PC-9 (cell line): Measurements from ENCODE around the gene C16orf90.

Source experiments
- EZH2 ChIP-seq: fragments of 200-600 bp; sonication (generic); IDR thresholded peaks from 2 replicates; pipeline ENCODE4 v1.8.0; 2017; ENCODE audit warnings: antibody characterized with exemption, low read depth
- TF ChIP-seq, protein P1 (sequence below): fragments of 200-600 bp; sonication (generic); conservative IDR thresholded peaks from 2 replicates; pipeline ENCODE4 v1.6.1; 2017; ENCODE audit warnings: mixed run types, antibody characterized with exemption, mild to moderate bottlenecking, moderate library complexity

DNA sequence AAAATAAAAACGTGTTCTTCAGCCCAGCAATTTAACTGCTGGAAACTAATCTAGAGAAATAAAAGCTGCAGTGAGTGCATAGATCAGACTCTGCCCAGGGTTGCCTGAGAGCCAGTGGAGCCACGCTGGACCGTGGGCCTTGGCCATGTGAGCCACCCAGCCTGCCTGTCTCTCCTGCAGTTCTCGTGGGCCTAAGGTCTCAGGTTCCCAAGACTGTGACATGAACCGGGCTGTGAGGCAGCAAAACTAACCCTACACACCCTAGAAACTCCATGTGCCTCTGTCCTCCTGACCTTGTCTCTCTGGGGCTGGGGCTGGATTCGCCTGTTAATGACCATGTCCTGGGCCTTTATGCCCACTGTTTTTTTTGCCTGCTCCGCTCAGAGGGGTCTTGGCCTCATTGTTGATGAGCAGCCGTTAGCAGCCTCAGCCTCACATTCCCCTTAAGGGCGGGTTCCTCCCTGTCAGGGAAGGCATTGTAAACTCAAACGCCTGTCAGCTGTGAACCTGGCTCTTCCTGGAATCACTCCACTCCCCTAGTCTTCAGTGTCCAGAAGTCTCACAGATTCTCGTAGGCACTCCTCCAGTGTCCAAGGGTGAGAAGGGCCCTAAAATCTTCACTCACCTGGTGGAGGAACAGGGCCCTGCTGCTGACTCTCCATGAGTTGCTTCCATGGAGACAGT is 16.9 kb downstream of the C16orf90 start:
- TF ChIP-seq, protein P1, sequence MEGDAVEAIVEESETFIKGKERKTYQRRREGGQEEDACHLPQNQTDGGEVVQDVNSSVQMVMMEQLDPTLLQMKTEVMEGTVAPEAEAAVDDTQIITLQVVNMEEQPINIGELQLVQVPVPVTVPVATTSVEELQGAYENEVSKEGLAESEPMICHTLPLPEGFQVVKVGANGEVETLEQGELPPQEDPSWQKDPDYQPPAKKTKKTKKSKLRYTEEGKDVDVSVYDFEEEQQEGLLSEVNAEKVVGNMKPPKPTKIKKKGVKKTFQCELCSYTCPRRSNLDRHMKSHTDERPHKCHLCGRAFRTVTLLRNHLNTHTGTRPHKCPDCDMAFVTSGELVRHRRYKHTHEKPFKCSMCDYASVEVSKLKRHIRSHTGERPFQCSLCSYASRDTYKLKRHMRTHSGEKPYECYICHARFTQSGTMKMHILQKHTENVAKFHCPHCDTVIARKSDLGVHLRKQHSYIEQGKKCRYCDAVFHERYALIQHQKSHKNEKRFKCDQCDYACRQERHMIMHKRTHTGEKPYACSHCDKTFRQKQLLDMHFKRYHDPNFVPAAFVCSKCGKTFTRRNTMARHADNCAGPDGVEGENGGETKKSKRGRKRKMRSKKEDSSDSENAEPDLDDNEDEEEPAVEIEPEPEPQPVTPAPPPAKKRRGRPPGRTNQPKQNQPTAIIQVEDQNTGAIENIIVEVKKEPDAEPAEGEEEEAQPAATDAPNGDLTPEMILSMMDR, result no peak
- TF ChIP-seq EZH2, result no peak
